ENCODE measurements around the gene NRXN3. TPM values are rescaled to one million over a fixed set of nuclear protein-coding genes. Genes with fewer than 3 reads are reported as not detected.

NRXN3 gene
- total RNA-seq, 4 donors from 2014 or later, result 0.04 to 0.16 TPM; not detected in 2

GRCh38 chr14:78327426-78328221, 157.5 kb downstream of the NRXN3 start:
- no peak overlapping the region for H3K4me3 ChIP-seq
- H3K27ac ChIP-seq, result no peak overlapping the region
- H3K36me3 ChIP-seq, result no peaks in the 10 kb centered on the region
- intact Hi-C loops (cut with DNase I; ENCODE audit: low total_unique reads), result no loop called here
- ATAC-seq (no peak), DNase-seq (no peak)
- TF ChIP-seq CTCF (IDR thresholded peaks at IDR 0.05 in 4 of 5, conservative IDR thresholded peaks at IDR 0.05 in 1 of 5), result no peak
- no peak for TF ChIP-seq POLR2A (IDR thresholded peaks at IDR 0.05)
- no peaks in the 10 kb centered on the region for H3K27me3 ChIP-seq
- in situ Hi-C loops (cut with MboI; ENCODE audit: low sequenced_read_pairs in 4 of 4), result no loop called here
- no peaks in the 10 kb centered on the region for H3K4me1 ChIP-seq
- H3K9me3 ChIP-seq, result no peaks in the 10 kb centered on the region

GRCh38 chr14:78329371-78329770, 159.2 kb downstream of the NRXN3 start:
- no peaks in the 10 kb centered on the region for H3K36me3 ChIP-seq
- H3K4me1 ChIP-seq, result no peaks in the 10 kb centered on the region
- DNase-seq, result no peak
- in situ Hi-C loops (cut with MboI; ENCODE audit: low sequenced_read_pairs in 4 of 4) (no loop called here), intact Hi-C loops (cut with DNase I; ENCODE audit: low total_unique reads) (no loop called here)
- TF ChIP-seq CTCF (IDR thresholded peaks at IDR 0.05 in 4 of 5, conservative IDR thresholded peaks at IDR 0.05 in 1 of 5), result no peak
- TF ChIP-seq POLR2A (IDR thresholded peaks at IDR 0.05), result no peak
- no peak overlapping the region for H3K4me3 ChIP-seq
- no peaks in the 10 kb centered on the region for H3K9me3 ChIP-seq
- H3K27ac ChIP-seq, result no peak overlapping the region
- ATAC-seq, result no peak
- no peaks in the 10 kb centered on the region for H3K27me3 ChIP-seq

GRCh38 chr14:78335531-78335930, 165.4 kb downstream of the NRXN3 start:
- Histone ChIP-seq H3K9me3 (no peaks in the 10 kb centered on the region), H3K4me3 (no peak overlapping the region), H3K36me3 (no peaks in the 10 kb centered on the region), H3K27me3 (no peaks in the 10 kb centered on the region), H3K27ac (no peak overlapping the region), H3K4me1 (no peaks in the 10 kb centered on the region)
- intact Hi-C loops (cut with DNase I; ENCODE audit: low total_unique reads) (no loop called here), in situ Hi-C loops (cut with MboI; ENCODE audit: low sequenced_read_pairs in 4 of 4) (no loop called here)
- TF ChIP-seq POLR2A (IDR thresholded peaks at IDR 0.05) (no peak), CTCF (IDR thresholded peaks at IDR 0.05 in 4 of 5, conservative IDR thresholded peaks at IDR 0.05 in 1 of 5) (no peak)
- no peak for DNase-seq
- no peak for ATAC-seq

GRCh38 chr14:78340250-78340649, 170.1 kb downstream of the NRXN3 start:
- DNase-seq, result no peak
- intact Hi-C loops (cut with DNase I; ENCODE audit: low total_unique reads), result no loop called here
- no peak for ATAC-seq
- in situ Hi-C loops (cut with MboI; ENCODE audit: low sequenced_read_pairs in 4 of 4), result no loop called here
- TF ChIP-seq POLR2A (IDR thresholded peaks at IDR 0.05) (no peak), CTCF (IDR thresholded peaks at IDR 0.05 in 4 of 5, conservative IDR thresholded peaks at IDR 0.05 in 1 of 5) (no peak)
- H3K27ac ChIP-seq, result no peak overlapping the region
- no peaks in the 10 kb centered on the region for H3K27me3 ChIP-seq
- no peaks in the 10 kb centered on the region for H3K9me3 ChIP-seq
- no peaks in the 10 kb centered on the region for H3K36me3 ChIP-seq
- H3K4me1 ChIP-seq, result no peaks in the 10 kb centered on the region
- H3K4me3 ChIP-seq, result no peak overlapping the region
